ENCODE measurements around the gene THSD7A. TPM values are rescaled to one million over a fixed set of nuclear protein-coding genes. Genes with fewer than 3 reads are reported as not detected.

Gene THSD7A
- total and polyA plus RNA-seq, 2 of the 8 experiments (the other 6 are each of a cell fraction or from before 2014, with no cell fraction given): 0.44 to 1.2 TPM

DNA sequence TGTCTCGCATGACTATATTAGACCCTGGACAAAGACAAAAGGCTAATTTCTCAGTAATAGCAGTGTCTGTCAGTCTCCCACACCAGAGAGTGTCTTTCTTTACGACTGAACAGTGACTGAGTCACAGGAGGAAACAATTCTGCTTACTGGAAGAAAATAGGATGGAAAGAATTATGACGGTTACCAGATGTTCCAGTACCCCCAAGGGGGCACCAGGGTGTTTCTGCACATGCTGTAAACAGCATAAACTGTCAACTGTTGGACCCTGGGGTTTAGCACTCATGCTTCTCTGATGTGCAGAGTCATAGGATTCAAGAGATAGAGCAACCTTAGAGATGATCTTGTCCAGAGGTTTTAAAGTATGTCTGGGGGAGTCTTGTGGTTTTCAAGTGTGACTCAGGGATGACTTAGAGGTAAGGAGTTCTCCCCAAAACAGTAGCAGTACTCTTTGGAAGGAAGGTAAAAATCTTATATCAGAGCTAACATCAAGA, 291.7 kb downstream of the THSD7A start:
- H3K4me2 ChIP-seq (ENCODE audit: insufficient read depth in 1 of 2, low read depth in 2 of 2, low read length in 2 of 2): no peak overlapping the region
- no peak overlapping the region for H3K4ac ChIP-seq (replicated peaks; ENCODE audit: insufficient read length, low read depth, low read length)
- H2BK120ac ChIP-seq (replicated peaks; ENCODE audit: low read depth, low read length): no peak overlapping the region
- no peak for DNase-seq (ENCODE audit: low read depth in 1 of 2, low spot score in 2 of 2)
- no peak for FAIRE-seq
- no peak overlapping the region for H4K91ac ChIP-seq (replicated peaks; ENCODE audit: insufficient read length, low read length)
- H4K8ac ChIP-seq (ENCODE audit: extremely low read depth, insufficient read depth, low read length): no peak overlapping the region
- H3K18ac ChIP-seq (ENCODE audit: extremely low read depth, low read length): no peak overlapping the region
- POLR2A ChIA-PET (ENCODE audit: partially characterized antibody): no interaction called here
- TF ChIP-seq CTCF (IDR thresholded peaks at IDR 0.05; ENCODE audit: control extremely low read depth in 1 of 3, insufficient read depth in 1 of 3, low read depth in 1 of 3, low read length in 3 of 3) (no peak), CTBP2 (IDR thresholded peaks at IDR 0.05; ENCODE audit: borderline replicate concordance, insufficient read depth, insufficient read length, low read length) (no peak), JUND (IDR thresholded peaks at IDR 0.05; ENCODE audit: low read length) (no peak), EGR1 (IDR thresholded peaks at IDR 0.05; ENCODE audit: borderline replicate concordance, low read depth, low read length) (no peak), TCF12 (IDR thresholded peaks at IDR 0.05; ENCODE audit: low read depth, low read length) (no peak), ATF2 (IDR thresholded peaks at IDR 0.05; ENCODE audit: low read length) (no peak)
- TF ChIP-seq, protein P1, sequence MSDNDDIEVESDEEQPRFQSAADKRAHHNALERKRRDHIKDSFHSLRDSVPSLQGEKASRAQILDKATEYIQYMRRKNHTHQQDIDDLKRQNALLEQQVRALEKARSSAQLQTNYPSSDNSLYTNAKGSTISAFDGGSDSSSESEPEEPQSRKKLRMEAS (IDR thresholded peaks at IDR 0.05): no peak
- no peak overlapping the region for H2AK5ac ChIP-seq (ENCODE audit: low read depth, low read length)
- no peak overlapping the region for H3K56ac ChIP-seq (replicated peaks; ENCODE audit: insufficient read length, low read depth, low read length)
- no peak overlapping the region for H2BK12ac ChIP-seq (ENCODE audit: low read depth, low read length)
- H3K79me2 ChIP-seq (ENCODE audit: control insufficient read depth in 1 of 2, insufficient read depth in 2 of 2, low read length in 2 of 2): no peaks in the 10 kb centered on the region
- no peaks in the 10 kb centered on the region for H3K27me3 ChIP-seq (replicated peaks in 1 of 4; ENCODE audit: control insufficient read depth in 3 of 4, extremely low read depth in 1 of 4, insufficient read depth in 3 of 4, low read length in 3 of 4)
- H3K4me1 ChIP-seq (replicated peaks in 1 of 4; ENCODE audit: control insufficient read depth in 3 of 4, insufficient read depth in 4 of 4, low read length in 3 of 4): no peaks in the 10 kb centered on the region
- H2BK15ac ChIP-seq (ENCODE audit: low read length): no peak overlapping the region
- no peaks in the 10 kb centered on the region for H3K23me2 ChIP-seq (ENCODE audit: low read depth, low read length)
- H2AFZ ChIP-seq (ENCODE audit: low read length): no peak overlapping the region
- no peak overlapping the region for H2BK20ac ChIP-seq (ENCODE audit: low read length)
- H3K27ac ChIP-seq (ENCODE audit: low read depth, low read length): no peak overlapping the region
- H3K23ac ChIP-seq (ENCODE audit: insufficient read length): no peak overlapping the region
- no peak overlapping the region for H3K9ac ChIP-seq (replicated peaks in 1 of 4; ENCODE audit: extremely low read depth in 1 of 4, low read depth in 3 of 4, low read length in 3 of 4)
- no peaks in the 10 kb centered on the region; a peak in 1 of 8 replicates for H3K36me3 ChIP-seq (ENCODE audit: control insufficient read depth in 2 of 4, insufficient read depth in 4 of 4, low read length in 3 of 4)
- no peaks in the 10 kb centered on the region for H4K20me1 ChIP-seq (replicated peaks in 1 of 2; ENCODE audit: control insufficient read depth in 1 of 2, insufficient read depth in 2 of 2, low read length in 2 of 2)
- H3K14ac ChIP-seq (ENCODE audit: insufficient read length): no peak overlapping the region
- H2BK5ac ChIP-seq (ENCODE audit: low read depth, low read length): no peak overlapping the region
- H4K5ac ChIP-seq (ENCODE audit: insufficient read length, low read depth, low read length): no peak overlapping the region
- CTCF ChIA-PET (ENCODE audit: partially characterized antibody): no interaction called here
- no peak overlapping the region for H3K4me3 ChIP-seq (ENCODE audit: extremely low read depth in 1 of 4, insufficient read depth in 2 of 4, low read depth in 3 of 4, low read length in 4 of 4)
- H3K9me3 ChIP-seq (ENCODE audit: insufficient read depth in 2 of 2, low read depth in 1 of 2, low read length in 1 of 2): no peaks in the 10 kb centered on the region
- H3K79me1 ChIP-seq (ENCODE audit: low read depth, low read length): no peaks in the 10 kb centered on the region
- WGBS, 2 experiments (ENCODE audit: extremely low coverage in 1 of 2, insufficient coverage in 1 of 2, insufficient read length in 1 of 2, insufficient replicate concordance in 2 of 2, low coverage in 1 of 2, low lambda C conversion rate in 2 of 2, missing lambda C conversion rate in 1 of 2): 71% methylated on average over 3 of the region's 3 CpGs; no CpG with 5 or more reads in 1 of the 2 experiments

Measured in H1 (cell line).